HEK293T (cell line): ENCODE results near the gene PPP1R7.

Experiments
- CTCF ChIA-PET: fragments of 350-600 bp; formaldehyde crosslinking; extraction: SDS; loops from one replicate; lab custom pipeline; 2021; ENCODE audit warnings: antibody characterized with exemption, inconsistent platforms; lab: Yijun Ruan, JAX
- POLR2A ChIA-PET: fragments of 350-600 bp; formaldehyde crosslinking; extraction: SDS; loops from one replicate; lab custom pipeline; 2020; ENCODE audit warnings: antibody characterized with exemption, inconsistent platforms; lab: Yijun Ruan, JAX
- DNase-seq: peaks from one replicate; pipeline ENCODE4 v3.0.0; 2012; ENCODE audit warnings: mixed read lengths; ENCODE audit errors: extremely low spot score
- ARNT ChIP-seq: fragments of 450-650 bp; IDR thresholded peaks from 2 replicates; pipeline ENCODE4 v1.6.1; 2017; ENCODE audit warnings: mild to moderate bottlenecking
- BHLHE40 ChIP-seq: fragments of 450-650 bp; IDR thresholded peaks from 2 replicates; pipeline ENCODE4 v1.6.1; 2016; ENCODE audit warnings: mild to moderate bottlenecking, moderate library complexity, borderline replicate concordance
- CTBP1 ChIP-seq: fragments of 450-650 bp; IDR thresholded peaks from 2 replicates; pipeline ENCODE4 v1.6.1; 2016; ENCODE audit warnings: borderline replicate concordance
- ELF4 ChIP-seq: fragments of 450-650 bp; IDR thresholded peaks from 2 replicates; pipeline ENCODE4 v1.6.1; 2017; ENCODE audit warnings: antibody characterized with exemption
- FOXA1 ChIP-seq: fragments of 450-650 bp; IDR thresholded peaks from 2 replicates; pipeline ENCODE4 v1.6.1; 2016; ENCODE audit warnings: mild to moderate bottlenecking
- FOXK2 ChIP-seq: fragments of 450-650 bp; IDR thresholded peaks from 2 replicates; pipeline ENCODE4 v1.6.1; 2016; ENCODE audit warnings: mild to moderate bottlenecking
- FOXM1 ChIP-seq: fragments of 450-650 bp; IDR thresholded peaks from 2 replicates; pipeline ENCODE4 v1.6.1; 2017; ENCODE audit warnings: mild to moderate bottlenecking, borderline replicate concordance
- HDGF ChIP-seq: fragments of 450-650 bp; IDR thresholded peaks from 2 replicates; pipeline ENCODE4 v1.6.1; 2017; ENCODE audit warnings: antibody characterized with exemption, borderline replicate concordance
- L3MBTL2 ChIP-seq: fragments of 450-650 bp; conservative IDR thresholded peaks from 2 replicates; pipeline ENCODE4 v1.6.1; 2016; ENCODE audit warnings: mild to moderate bottlenecking
- LEF1 ChIP-seq: fragments of 450-650 bp; IDR thresholded peaks from 2 replicates; pipeline ENCODE4 v1.6.1; 2017; ENCODE audit warnings: mild to moderate bottlenecking, borderline replicate concordance
- NFRKB ChIP-seq: fragments of 450-650 bp; IDR thresholded peaks from 2 replicates; pipeline ENCODE4 v1.6.1; 2016; ENCODE audit warnings: mild to moderate bottlenecking, moderate library complexity
- SP1 ChIP-seq: fragments of 450-650 bp; IDR thresholded peaks from 2 replicates; pipeline ENCODE4 v1.6.1; 2017
- SUZ12 ChIP-seq: fragments of 450-650 bp; IDR thresholded peaks from 2 replicates; pipeline ENCODE4 v1.6.1; 2016; ENCODE audit warnings: mild to moderate bottlenecking
- TARDBP ChIP-seq: fragments of 450-650 bp; IDR thresholded peaks from 2 replicates; pipeline ENCODE4 v1.6.1; 2016
- ZNF384 ChIP-seq: fragments of 450-650 bp; IDR thresholded peaks from 2 replicates; pipeline ENCODE4 v1.6.1; 2016
- TF ChIP-seq, protein P1 (sequence below): fragments of 450-650 bp; IDR thresholded peaks from 2 replicates; pipeline ENCODE4 v1.6.1; 2016

PPP1R7 gene

DNA sequence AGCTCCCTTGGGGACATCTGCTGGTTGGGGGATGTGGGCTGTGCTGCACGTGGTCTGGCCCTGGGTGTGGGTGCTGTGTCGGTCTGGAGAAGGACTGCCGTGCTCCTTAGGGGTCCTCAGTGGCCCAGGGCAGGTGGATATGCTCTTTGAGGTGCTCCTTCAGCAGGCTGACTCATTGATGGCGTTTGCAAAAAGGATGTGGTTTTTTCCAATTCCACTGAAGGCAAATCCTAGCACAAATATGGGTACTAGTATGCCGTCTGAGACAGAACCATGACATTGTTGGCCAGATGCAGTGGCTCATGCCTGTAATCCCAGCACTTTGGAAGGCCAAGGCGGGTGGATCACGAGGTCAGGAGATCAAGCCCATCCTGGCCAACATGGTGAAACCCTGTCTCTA lies 3.3 kb downstream of the PPP1R7 start:
- POLR2A ChIA-PET = no interaction called here
- no peak for TF ChIP-seq BHLHE40
- CTCF ChIA-PET = no interaction called here
- no peak for DNase-seq

DNA sequence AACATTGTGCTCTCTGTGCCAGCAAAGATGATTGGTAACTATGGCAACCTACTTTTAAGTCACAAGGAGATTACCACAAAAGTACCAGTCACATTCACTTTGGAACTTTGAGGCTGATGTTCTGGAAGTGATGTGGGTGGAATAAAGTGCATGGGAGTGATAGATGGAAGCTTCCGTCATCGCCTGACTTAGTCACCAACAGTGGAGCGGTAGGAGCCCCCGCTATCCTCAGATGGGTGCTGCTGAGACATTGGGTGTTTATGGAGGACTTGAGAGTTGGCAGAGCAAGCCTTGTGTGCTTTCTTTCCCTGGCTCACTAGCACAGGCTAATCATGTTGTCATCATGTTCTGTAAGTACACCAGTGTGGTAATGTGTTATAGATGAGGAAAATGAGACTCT lies 4.6 kb downstream of the PPP1R7 start:
- ChIA-PET POLR2A (no interaction called here), CTCF (no interaction called here)
- TF ChIP-seq TARDBP (no peak), ELF4 (no peak), FOXM1 (no peak), SP1 (no peak), LEF1 (no peak), CTBP1 (no peak), FOXA1 (no peak), BHLHE40 (no peak), L3MBTL2 (no peak), HDGF (no peak), ARNT (no peak), FOXK2 (no peak), SUZ12 (no peak), NFRKB (no peak), ZNF384 (no peak)
- TF ChIP-seq, protein P1, sequence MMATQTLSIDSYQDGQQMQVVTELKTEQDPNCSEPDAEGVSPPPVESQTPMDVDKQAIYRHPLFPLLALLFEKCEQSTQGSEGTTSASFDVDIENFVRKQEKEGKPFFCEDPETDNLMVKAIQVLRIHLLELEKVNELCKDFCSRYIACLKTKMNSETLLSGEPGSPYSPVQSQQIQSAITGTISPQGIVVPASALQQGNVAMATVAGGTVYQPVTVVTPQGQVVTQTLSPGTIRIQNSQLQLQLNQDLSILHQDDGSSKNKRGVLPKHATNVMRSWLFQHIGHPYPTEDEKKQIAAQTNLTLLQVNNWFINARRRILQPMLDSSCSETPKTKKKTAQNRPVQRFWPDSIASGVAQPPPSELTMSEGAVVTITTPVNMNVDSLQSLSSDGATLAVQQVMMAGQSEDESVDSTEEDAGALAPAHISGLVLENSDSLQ = no peak
- DNase-seq = no peak

DNA sequence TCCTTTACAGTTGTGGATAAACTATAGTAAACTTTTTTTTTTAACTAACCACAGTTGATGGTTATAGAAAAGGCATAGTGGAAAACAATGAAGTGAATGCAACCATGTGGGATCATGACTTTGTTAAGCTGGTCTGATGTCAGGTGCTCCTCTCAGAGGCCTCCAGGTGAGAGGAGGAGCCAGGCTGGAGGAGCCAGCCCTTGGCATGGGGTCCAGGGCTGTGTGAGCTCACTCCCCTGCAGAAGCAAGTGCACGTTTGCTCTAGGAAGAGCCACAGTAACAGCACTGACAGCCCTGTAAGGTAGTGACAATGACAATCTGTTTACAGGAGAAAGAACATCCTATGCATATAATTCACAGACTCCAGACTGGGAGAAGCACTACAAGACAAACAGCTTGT lies 5.7 kb downstream of the PPP1R7 start:
- TF ChIP-seq ARNT (no peak), FOXA1 (no peak), SP1 (no peak)
- TF ChIP-seq, protein P1 = no peak
- CTCF ChIA-PET = no interaction called here
- no peak for DNase-seq
- POLR2A ChIA-PET = no interaction called here

DNA sequence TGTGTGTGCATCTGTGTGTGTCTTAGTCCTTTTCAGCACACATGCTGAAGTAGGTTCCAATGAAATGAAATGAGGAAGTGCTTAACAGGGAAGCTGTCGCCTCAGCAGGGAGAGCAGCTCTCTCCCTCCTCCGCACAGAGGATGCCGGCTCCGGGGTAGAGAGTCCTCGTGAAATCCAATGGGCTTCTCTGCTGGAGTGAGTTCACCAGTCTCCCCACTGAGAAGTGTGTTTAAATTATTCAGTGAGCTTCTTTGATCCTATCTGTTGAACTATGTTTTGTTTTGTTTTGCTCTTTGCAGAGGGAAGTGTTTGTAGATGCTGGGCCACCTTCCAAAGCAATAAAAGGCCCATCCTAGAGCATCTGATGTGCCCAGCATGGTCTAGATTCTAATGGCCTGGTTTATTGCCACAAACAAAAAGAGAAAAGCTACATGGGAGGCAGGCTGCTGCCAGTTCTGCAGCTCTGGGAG lies 6.7 kb downstream of the PPP1R7 start:
- CTCF ChIA-PET = no interaction called here
- no peak for TF ChIP-seq ARNT
- no peak for TF ChIP-seq BHLHE40
- no peak for TF ChIP-seq TARDBP
- no peak for TF ChIP-seq L3MBTL2
- no peak for DNase-seq
- POLR2A ChIA-PET = interaction anchor here (0.5 kb wide), 1 partner anchor 228 kb away, joined by 4 read pairs; no protein-coding TSS in a partner anchor

DNA sequence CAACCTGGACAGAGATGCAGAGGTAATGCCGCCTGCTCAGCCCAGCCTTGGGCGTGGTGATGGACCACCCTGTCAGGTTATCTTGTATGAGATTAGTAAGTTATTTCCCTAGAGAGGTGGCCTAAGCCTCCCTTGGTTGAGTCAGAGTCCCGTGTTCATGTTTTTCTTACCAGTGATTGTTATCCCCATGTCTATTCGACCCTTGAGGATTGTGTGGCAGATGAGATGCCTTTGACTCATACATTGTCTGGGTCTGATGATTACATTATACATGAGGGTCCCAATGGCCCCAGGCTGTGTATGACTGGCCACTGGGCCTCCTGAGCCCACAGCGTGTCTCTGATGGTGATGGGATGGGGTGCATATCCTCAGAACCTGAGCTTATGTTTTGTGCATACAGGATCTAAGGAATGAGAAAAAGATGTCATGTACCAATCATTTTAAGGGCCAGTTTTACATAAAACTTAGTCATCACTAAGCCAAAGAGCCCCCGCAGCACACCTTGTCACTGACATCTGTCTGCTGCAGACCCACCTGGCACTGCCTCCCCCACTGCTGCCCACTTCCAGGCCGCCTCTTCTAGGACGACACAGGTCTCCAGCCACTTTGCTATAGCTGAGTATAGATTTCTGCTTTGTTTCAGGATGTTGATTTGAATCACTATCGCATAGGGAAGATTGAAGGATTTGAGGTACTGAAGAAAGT lies 7.7 kb downstream of the PPP1R7 start:
- ChIA-PET CTCF (no interaction called here), POLR2A (interaction anchor here (1.2 kb wide), 1 partner anchor 572 kb away, joined by 3 read pairs; the partner anchor contains the start of gene CAPN10)
- no peak for TF ChIP-seq NFRKB
- TF ChIP-seq FOXA1 = no peak
- no peak for TF ChIP-seq LEF1
- TF ChIP-seq ARNT = no peak
- TF ChIP-seq L3MBTL2 = no peak
- TF ChIP-seq HDGF = no peak
- no peak for TF ChIP-seq FOXM1
- DNase-seq = no peak

DNA sequence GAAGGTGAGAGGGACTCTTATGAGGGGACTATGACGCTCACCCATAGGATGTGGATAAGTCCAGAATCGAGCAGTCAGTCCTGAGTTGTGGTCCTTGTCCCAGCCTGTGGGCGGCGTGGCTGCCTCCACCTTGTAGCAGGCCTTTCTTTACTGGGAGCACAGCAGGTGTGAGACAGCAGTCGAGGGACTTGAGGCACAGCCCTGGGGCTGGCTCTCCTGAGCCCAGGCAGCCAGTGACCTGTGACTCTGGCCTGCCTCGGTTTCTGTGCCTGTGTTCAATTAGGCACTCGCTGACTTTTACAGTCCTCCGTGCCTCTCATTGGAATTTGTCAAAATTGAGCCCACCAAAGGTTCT lies 8.3 kb downstream of the PPP1R7 start:
- TF ChIP-seq ARNT (no peak), SP1 (no peak), ELF4 (no peak), NFRKB (no peak), SUZ12 (no peak), BHLHE40 (no peak), ZNF384 (no peak), FOXA1 (no peak), FOXM1 (no peak), LEF1 (no peak), TARDBP (no peak), HDGF (no peak), CTBP1 (no peak), FOXK2 (no peak), L3MBTL2 (no peak)
- TF ChIP-seq, protein P1 = no peak
- POLR2A ChIA-PET = interaction anchor here (1.2 kb wide), 1 partner anchor 572 kb away, joined by 3 read pairs; the partner anchor contains the start of gene CAPN10
- DNase-seq = no peak
- CTCF ChIA-PET = no interaction called here

DNA sequence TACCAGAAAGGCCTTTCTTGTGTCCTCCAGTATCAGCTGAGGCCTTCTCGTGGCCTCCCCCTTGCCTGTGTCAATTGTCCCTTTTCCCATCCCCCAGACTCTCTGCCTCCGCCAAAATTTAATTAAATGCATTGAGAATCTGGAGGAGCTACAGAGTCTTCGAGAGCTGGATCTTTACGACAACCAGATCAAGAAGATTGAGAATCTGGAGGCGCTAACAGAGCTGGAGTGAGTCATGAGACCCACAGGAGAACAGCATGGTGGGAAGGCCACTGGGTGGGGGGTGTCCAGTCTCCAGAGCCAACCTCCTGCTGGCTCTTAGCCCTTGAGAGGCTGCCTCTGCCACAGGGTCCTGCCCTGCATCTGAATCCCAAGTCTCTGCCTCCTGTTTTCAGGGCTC lies 8.8 kb downstream of the PPP1R7 start:
- ChIA-PET CTCF (no interaction called here), POLR2A (no interaction called here)
- no peak for DNase-seq
- TF ChIP-seq L3MBTL2 = no peak
- no peak for TF ChIP-seq TARDBP
- TF ChIP-seq FOXA1 = no peak
- no peak for TF ChIP-seq SUZ12
- TF ChIP-seq, protein P1 = no peak
- TF ChIP-seq ELF4 = no peak
- no peak for TF ChIP-seq ZNF384
- TF ChIP-seq SP1 = no peak
- TF ChIP-seq FOXK2 = no peak
- no peak for TF ChIP-seq NFRKB
- no peak for TF ChIP-seq LEF1
- no peak for TF ChIP-seq BHLHE40
- no peak for TF ChIP-seq ARNT
- TF ChIP-seq HDGF = no peak
- TF ChIP-seq CTBP1 = no peak
- no peak for TF ChIP-seq FOXM1
